ENCODE data around the gene CPD.

The CPD gene

GRCh38 chr17:30352240-30352814, 26.4 kb upstream of the CPD start:
- no peak for DNase-seq (ENCODE audit: low read depth in 3 of 3)

- DNase-seq (ENCODE audit: low read depth in 3 of 3) = no peak
Observed at GRCh38 chr17:30354701-30355100, 24.0 kb upstream of the CPD start.

- DNase-seq (ENCODE audit: low read depth in 3 of 3) = no peak
Observed at GRCh38 chr17:30357476-30357875, 21.3 kb upstream of the CPD start.

- DNase-seq (ENCODE audit: low read depth in 3 of 3) = no peak
Observed at GRCh38 chr17:30358055-30358760, 20.5 kb upstream of the CPD start.

GRCh38 chr17:30360086-30360808, 18.5 kb upstream of the CPD start:
- no peak for DNase-seq (ENCODE audit: low read depth in 3 of 3)

- DNase-seq (ENCODE audit: low read depth in 3 of 3) = no peak
Observed at GRCh38 chr17:30361766-30362279, 16.9 kb upstream of the CPD start.

- DNase-seq (ENCODE audit: low read depth in 3 of 3) = peak; percentile 69 to 81 (median 77)
Observed at GRCh38 chr17:30363715-30364202, 15.0 kb upstream of the CPD start.

- no peak for DNase-seq (ENCODE audit: low read depth in 3 of 3)
Observed at GRCh38 chr17:30366536-30366935, 12.2 kb upstream of the CPD start.

GRCh38 chr17:30368912-30369720, 9.6 kb upstream of the CPD start:
- DNase-seq (ENCODE audit: low read depth in 3 of 3) = no peak

GRCh38 chr17:30369995-30370394, 8.7 kb upstream of the CPD start:
- no peak for DNase-seq (ENCODE audit: low read depth in 3 of 3)

- DNase-seq (ENCODE audit: low read depth in 3 of 3) = peak in 1 of 3 experiments; percentile 38
Observed at GRCh38 chr17:30372755-30373154, 6.0 kb upstream of the CPD start.

GRCh38 chr17:30375661-30376060, 3.1 kb upstream of the CPD start:
- no peak for DNase-seq (ENCODE audit: low read depth in 3 of 3)

GRCh38 chr17:30376621-30377452, 1.9 kb upstream of the CPD start:
- DNase-seq (ENCODE audit: low read depth in 3 of 3) = peak in 2 of 3 experiments; percentile 33 to 56

GRCh38 chr17:30377574-30378240, 1.0 kb upstream of the CPD start:
- DNase-seq (ENCODE audit: low read depth in 3 of 3) = no peak

- peak in 1 of 3 experiments; percentile 53 for DNase-seq (ENCODE audit: low read depth in 3 of 3)
Observed at GRCh38 chr17:30378241-30378824, 394 bp upstream of the CPD start.

GRCh38 chr17:30379303-30379902, 676 bp downstream of the CPD start:
- no peak for DNase-seq (ENCODE audit: low read depth in 3 of 3)

GRCh38 chr17:30379903-30380381, 1.2 kb downstream of the CPD start:
- DNase-seq (ENCODE audit: low read depth in 3 of 3) = no peak

- DNase-seq (ENCODE audit: low read depth in 3 of 3) = no peak
Observed at GRCh38 chr17:30380643-30381339, 2.1 kb downstream of the CPD start.

GRCh38 chr17:30381340-30381659, 2.6 kb downstream of the CPD start:
- no peak for DNase-seq (ENCODE audit: low read depth in 3 of 3)
